ENCODE data around the gene NACC2. TPM values are rescaled to one million over a fixed set of nuclear protein-coding genes. Genes with fewer than 3 reads are reported as not detected.

The NACC2 gene
- total and polyA plus RNA-seq, 2 of the 8 experiments (the other 6 are each of a cell fraction or from before 2014, with no cell fraction given): 8.3 to 14.0 TPM

GRCh38 chr9:136004712-136005111, 90.4 kb downstream of the NACC2 start (continued):
- TF ChIP-seq RAD21 (IDR thresholded peaks at IDR 0.05 in 1 of 2, conservative IDR thresholded peaks at IDR 0.05 in 1 of 2; ENCODE audit: low read depth in 2 of 2, low read length in 2 of 2): peak in 1 of 2 experiments; percentile 34; a peak in 2 of 4 replicates
- TF ChIP-seq RBBP5 (IDR thresholded peaks at IDR 0.05; ENCODE audit: borderline replicate concordance, low read depth, low read length): no peak
